ENCODE measurements around the gene CPHXL.

CPHXL gene

DNA sequence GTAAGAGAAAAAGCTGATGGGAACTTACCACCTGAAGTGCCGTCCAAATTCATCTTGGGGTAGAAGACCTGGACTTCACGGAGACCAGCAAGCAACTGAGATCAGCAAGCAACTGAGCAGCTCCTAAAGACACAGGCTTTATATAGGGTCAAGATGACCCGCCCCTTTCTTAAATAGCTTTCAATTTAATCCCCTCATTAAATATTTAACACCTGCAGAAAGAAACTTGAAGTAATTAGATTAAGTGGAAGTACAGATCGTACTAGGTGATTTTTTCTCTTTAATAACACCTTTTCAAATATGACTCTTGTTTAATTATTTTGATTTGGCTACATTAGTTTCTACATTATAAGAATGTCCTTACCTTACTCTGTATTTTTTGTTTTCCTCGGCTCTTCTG is at the start of gene CPHXL:
Gene CPHXL, minus strand, starts transcription at position 101 of the 400 bp plus-strand sequence. Its CDS starts 48 bp downstream, at position 53.
- no peak for DNase-seq (ENCODE audit: low read depth)

DNA sequence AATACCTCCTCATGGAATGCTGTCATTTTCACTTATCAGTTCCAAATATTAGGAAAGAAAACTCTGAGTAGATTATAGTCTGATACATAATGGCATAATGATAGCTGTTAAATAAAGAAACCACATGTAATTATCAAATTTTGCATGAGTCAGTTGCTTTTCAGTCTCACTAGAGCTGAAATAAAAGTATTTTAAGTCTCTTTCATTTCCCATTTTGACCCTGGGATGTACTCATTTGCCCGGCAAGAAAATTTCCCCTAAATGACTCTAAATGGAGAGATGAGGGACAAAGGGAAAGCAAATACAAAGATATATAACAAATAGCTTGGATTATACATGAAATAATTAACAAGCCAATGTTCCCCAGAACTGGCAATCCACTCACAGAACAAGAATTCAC is 47.9 kb upstream of the CPHXL start:
- no peak for DNase-seq (ENCODE audit: low read depth)

DNA sequence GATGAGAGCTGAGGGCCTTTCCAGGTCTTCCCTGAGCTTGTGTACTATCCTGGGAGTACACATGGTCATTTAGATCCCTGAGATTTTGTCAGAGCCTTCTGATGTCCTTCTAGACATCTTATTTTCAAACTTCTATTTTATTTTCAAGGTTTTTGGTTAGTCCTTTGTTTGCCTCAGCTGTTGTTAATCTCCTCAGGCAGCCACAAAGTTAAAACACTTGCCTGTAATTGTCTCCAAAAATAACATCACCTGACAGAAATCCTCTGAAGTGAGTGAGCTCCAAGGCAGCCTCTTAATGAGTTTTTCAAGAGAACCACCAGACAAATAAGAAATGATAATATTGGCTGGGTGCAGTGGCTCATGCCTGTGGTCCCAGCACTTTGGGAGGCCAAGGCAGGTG is 43.8 kb upstream of the CPHXL start:
- DNase-seq (ENCODE audit: low read depth): no peak

DNA sequence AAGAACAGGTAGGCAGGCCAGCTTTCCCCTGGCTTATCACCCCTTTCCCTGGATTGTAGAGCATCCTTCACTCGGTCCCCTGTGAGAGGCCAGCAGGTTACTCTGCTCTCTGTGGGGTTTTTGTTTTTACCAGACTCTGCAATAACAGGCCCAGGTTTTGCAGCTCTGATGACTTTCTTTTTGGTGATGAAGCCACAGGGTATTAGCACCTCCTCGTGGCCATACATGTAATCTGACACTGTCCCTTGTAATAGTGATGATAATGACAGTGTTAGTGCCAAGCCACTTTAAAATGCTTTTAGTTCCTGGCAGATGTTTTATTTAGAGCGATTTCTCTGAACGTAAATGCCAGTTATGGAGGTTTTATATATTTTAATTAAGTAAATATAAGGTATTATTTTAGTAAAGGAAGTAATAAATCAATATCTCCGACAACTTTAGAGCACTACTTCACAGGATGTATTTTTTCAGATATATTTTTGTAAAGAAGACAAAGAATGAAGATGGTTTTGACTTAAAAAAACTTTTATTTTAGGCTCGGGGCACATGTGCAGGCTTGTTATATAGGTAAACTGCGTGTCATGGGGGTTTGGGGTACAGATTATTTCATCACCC is 38.0 kb upstream of the CPHXL start:
- peak; percentile 73 for DNase-seq (ENCODE audit: low read depth)

DNA sequence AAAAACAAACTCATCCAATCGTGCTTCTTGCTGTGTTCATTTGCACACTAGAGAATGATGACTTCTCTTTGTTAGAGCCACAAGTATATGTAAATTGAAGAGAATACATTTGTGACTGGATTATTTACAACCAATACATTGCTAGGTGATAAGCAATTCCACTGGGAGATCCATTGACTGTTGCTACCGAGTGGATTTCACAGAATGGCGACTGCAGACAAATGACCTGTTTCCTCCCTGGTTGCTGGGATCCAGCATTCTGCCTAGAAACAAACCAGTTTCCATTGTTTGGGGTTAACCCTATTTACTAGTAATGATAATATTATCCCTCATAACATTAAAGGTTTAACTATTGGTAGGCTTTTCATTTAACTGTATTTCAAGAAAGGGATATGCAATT is 36.9 kb upstream of the CPHXL start:
- no peak for DNase-seq (ENCODE audit: low read depth)

DNA sequence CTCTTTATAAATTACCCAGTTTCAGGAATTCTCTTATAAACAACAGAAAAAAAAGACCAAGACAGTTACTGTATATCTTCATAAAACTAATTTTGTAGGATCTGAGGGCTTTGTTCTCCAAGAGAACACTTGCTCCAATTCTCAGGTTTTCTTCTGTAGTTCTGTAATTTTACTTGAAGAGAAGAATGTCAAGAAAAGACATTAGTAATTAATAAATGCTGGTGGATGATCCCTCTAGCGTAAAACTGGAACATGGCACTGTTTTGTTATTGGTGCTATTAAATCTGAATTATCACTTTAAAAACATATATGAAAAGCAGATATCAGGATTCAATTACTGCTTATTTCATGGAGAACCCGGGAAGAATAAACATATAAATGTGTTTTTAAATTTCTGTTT is 36.5 kb upstream of the CPHXL start:
- no peak for DNase-seq (ENCODE audit: low read depth)

DNA sequence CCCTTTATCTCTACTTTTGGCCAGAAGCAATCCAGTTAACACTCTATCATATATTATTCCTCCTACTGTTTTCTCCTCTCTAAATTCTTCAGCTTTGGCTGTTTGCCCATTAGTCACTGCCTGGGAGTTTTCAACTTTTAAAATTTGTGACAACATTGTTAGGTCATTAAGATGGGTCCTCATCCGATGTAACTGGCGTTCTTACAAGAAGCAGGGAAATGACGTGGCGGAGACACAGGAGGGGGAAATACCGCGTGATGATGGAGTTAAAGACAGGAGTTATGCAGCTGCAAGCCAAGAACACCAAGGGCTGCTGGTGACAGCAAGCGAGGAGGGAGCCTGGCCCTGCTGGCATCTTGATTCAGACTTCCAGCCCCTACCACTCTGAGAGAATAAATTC is 34.8 kb upstream of the CPHXL start:
- peak; percentile 32 for DNase-seq (ENCODE audit: low read depth)

DNA sequence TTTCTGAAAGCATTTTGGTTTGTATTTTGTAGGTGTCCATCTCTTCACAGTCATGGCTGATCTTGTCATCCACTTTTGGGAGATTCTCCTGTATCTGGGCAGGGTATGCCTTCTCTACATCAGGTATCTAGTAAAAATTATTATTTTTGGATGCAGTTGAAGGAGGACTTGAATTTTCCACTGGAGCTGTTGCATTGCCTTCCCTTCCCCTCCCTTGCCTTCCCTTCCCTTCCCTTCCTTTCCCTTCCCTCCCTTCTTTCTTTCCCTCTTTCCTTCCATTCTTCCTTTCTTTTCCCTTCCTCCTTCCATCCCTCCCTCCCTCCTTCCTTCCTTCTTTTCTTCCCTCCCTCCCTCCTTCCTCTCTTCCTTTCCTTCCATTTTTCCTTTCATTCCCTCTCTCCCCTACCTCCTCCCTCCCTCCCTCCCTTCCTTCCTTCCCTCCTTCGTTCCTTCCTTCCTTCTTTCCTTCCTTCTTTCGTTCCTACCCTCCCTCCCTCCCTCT is 33.8 kb upstream of the CPHXL start:
- DNase-seq (ENCODE audit: low read depth): no peak

DNA sequence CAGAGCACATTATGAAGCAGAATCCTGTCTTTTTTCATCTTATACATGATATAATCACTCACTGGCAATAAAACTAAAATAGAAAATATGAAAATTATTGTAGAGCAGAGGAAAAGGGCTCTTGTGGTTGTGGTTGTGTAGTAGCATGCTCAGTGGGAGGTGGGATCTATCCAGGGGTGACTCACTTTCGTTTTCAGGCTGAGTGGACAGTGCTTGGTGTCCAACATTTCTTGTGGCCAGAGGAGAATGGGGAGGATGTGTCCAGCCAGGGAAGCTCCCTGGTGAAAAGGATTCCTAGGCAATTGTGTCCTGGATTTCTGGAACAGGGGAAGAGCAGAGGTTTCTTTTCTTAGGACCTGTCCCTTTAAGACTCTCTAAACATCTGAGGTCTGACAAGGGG is 31.9 kb upstream of the CPHXL start:
- peak; percentile 61 for DNase-seq (ENCODE audit: low read depth)

DNA sequence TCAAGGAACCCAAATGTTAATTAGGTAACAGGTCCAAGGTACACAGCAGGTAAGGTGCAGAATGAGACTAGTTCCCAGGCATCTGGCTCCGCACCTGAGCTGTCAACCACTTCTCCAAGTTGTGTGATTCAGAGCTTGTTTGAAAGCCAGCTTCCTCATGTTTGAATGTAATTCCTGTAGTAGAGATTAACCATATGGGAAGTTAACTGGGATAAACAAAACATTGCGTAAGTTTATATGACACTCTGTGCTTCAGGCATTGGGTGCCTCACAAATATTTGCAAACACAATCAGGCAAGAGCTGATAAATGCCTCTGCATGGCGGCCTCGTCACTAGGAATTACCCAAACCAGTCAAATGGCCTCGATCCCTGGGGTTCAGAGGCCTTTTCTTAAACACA is 27.9 kb upstream of the CPHXL start:
- DNase-seq (ENCODE audit: low read depth): peak; percentile 18

DNA sequence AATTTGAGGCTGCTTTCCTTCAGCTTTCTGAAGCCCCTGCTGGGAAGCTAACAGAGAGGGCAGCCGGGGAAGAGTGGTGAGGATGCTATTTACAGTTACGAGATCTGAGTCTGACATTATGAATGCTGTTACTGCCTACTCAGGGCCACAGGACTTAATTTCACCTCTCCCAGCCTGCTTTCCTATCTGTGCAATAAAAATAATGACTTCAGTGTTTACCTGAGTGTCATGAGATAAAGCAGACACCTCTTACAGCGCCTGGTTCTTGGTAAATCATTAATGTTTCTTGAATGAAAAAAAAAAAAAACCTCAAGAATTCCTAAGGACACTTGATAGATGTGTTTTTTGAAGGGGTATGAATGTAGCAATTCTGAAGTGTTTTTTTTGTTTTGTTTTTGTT is 24.2 kb upstream of the CPHXL start:
- no peak for DNase-seq (ENCODE audit: low read depth)

DNA sequence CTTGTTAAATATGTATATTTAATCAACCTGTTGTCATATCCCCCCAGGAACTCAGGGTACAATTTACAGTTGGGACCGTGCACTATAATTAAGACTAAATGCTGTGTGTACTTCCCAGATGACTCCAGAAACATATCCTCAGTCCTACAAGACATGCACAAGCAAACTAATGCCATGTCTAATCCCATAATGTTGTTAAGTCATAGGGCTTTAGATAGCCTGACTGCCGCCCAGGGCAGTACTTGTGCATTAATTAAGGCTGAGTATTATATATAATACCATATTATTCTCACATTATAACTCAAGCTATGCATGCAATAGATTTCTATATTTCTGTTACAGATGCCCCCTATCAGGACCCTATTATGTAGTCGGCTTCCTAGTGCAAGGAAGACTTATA is 20.1 kb upstream of the CPHXL start:
- DNase-seq (ENCODE audit: low read depth): no peak

DNA sequence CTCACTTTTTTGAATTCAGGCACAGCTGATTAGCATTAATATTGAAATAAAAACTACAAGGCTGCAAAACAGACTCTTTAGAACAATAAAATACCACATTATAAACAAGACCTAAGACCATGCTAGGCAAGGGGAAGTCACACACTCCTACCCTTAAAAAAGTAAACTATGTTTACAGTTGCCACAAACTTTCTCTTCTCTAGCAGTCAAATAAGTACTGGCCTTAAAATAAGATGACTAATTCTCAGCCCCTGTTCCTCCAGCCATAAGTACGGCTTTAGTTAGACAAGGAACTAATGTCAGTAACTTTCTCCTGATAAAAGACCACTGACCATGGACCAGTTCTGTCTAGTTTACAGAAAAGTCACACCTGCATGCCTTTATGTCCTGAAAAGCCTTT is 19.5 kb upstream of the CPHXL start:
- DNase-seq (ENCODE audit: low read depth): no peak

DNA sequence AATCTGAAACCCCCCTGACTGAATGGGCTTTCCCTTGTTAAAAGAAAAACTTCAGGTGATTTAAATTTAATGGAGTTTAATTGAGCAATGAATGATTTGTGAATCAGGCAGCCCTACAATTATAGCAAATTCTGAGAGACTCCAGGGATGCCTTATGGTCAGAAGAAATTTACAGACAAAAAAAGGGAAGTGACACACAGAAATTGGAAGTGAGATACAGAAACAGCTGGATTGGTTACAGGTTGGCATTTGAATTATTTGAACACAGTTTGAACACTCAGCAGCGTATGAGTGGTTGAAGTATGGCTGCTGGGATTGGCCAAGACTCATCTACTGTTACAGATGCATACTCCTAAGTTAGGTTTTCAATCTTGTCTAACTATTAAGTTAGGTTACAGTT is 19.0 kb upstream of the CPHXL start:
- no peak for DNase-seq (ENCODE audit: low read depth)

DNA sequence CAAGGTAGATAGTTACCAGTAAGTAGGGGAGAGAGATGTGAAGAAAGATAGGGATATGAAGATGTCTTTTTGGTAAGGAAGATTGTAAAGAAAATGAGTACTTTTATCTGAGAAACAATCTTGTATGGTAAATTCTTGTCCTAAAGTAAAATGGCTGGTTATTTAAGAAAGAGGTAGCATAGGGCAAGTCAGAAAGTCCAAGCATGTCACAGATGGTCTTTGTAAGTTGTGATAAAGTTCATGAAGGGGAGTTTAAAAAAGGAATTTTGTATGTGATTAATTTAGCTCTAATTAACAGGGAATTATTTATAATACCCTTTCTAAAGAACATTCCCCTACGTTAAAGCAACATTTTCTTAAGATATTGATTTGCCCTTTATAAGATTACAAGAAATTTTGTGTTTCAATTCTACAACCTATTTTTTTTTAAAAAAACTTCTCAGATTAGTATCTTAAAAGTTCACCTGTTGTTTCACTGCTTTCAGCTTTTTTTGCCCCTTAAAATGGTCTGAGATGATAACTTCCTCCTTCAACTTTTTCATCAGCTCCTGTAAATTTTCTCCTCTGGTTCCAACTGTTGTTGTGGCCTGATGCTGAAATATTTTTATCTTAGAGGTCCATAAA is 16.2 kb upstream of the CPHXL start:
- no peak for DNase-seq (ENCODE audit: low read depth)

DNA sequence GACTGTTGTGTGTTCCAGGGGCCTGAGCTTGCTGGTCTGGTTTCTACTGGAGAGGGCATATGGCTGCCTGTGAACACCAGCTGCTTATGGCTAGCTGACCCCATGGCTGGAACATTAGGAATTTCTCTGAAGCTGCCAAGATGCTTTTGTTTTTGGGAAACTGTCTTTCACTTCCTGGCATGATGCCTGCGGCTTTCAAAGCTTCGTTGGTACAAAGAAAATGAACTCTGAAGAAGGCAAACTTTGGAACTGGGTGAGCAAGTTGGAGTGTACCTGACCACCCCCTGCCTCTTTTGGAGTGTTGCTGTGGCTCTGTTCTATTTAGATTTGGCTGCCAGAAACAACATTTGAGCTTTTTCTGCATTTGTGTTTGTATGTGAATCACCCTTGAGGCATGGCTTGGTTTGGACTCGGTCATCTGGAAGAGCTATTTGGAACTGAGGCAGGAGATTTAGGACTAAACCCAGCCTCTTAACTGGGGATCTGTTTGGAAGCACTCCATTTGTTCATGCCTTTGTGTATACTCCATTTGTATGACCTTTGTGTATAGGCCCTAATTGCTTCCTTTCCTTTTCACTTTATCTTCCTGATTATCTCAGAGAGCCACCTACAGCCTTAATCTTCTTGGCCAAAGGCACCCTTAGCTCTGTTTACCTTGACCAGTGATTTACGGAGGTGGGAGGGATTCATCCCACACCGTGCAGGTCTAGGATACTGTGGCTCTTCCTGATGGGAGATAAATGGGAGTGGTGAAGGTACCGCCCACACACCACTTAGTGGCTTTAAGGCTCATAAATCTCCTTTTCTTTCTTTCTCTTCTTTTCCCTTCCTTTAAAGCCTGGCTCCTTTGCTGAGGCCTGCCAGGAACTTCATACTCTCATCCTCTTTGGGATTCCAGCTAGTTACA is 7.3 kb upstream of the CPHXL start:
- peak; percentile 76 for DNase-seq (ENCODE audit: low read depth)

DNA sequence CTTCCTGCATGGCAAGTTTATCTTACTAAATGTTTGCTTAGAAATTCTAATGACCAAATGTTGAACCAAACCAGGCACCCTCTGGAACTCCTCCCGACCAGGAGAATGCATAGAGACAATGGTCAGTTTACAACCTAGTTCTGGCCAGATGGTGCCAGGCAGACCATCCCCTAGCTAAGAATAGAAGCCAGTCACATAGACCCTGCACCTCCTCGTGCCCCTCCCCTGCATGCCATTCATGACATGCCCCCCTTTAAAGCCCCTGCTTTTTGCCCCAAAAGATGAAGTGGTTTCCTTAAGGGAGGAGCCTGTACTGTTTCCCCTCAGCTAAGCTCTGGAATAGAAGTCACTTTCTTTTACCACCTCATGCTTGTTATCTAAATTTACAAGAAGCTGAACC is 6.6 kb upstream of the CPHXL start:
- no peak for DNase-seq (ENCODE audit: low read depth)

DNA sequence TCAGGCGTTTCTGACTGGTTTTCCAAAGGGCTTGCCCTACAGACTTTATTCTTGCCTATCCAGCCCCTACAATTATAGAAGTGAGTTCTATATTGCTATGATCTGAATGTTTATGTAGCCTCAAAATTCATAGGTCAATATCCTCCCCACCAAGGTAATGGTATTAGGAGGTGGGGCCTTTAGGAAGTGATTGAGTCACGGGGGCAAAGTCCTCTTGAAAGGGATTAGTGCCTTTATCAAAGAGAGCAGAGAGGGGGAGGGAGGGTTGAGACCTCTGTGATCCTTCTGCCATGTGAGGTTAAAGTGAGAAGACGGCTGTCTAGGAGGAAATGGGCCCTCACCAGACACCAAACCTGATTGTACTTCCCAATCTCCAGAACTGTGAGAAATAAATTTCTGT is 931 bp upstream of the CPHXL start:
- no peak for DNase-seq (ENCODE audit: low read depth)

DNA sequence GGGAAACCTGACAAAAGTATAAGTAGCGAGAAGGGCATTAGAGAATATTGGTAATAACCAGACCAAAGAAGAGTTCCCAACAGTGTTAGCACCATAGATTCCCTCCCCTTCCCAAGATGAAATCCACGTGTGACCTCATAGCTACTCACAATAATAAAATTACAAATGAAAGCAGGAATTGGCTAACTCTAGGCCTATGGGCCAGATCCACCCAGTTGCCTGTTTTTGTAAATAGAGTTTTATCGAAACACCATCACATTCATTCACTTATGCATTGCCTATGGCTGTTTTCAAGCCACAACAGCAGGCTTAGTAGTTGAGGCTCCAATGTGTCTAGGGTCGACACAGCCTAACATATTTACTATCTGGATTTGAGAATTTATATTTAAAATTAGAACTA is 7.8 kb downstream of the CPHXL start:
- no peak for DNase-seq (ENCODE audit: low read depth)

DNA sequence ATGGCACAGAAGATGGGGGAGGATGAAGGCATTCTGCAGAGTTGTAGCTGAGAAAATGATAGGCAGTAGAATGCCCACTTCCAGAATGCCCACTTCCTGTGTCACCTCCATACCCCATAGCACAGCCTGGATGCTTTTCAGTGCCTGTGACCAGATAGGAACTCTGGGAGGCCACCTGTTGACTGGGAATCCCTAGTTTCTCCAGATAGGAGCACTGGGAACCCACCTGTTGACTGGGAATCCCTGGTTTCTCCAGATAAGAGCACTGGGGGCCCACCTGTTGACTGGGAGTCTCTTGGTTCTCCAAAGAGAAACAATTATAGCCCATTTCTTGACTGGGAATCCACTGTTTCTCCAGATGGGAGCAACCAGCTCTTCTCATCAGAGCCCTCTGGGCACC is 11.6 kb downstream of the CPHXL start:
- DNase-seq (ENCODE audit: low read depth): no peak

DNA sequence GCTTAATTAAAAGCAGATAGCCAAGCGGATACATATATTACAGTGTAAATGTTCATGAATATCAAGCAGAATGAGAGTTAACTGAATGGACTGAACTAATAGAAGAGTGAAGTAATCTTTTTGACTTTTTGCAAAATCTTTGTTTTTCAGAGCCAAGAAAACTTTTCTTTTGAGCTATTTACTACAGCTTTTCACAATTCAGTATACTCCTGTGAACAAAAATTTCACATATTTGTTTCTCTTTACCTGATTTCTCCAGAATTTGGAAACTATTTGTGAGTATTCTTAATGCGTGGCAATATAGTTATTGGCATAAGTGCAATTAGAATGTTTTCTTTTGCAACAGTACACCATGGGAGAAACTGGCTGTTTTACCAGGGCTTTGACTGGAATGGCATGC is 15.9 kb downstream of the CPHXL start:
- DNase-seq (ENCODE audit: low read depth): no peak

DNA sequence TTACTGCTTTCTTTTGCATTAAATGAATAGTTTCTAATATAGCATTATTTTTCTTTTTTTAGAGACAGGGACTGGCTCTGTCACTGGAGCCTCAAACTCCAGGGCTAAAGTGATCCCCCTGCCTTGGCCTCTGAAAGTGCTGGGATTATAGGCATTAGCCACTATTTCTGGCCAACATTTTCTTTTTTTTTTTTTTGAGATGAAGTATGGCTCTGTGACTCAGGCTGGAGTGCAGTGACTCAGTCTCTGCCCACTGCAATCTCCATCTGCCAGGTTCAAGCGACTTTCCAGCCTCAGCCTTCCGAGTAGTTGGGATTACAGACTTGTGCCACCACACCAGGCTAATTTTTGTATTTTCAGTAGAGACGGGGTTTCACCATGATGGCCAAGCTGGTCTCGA is 23.0 kb downstream of the CPHXL start:
- peak; percentile 15 for DNase-seq (ENCODE audit: low read depth)

DNA sequence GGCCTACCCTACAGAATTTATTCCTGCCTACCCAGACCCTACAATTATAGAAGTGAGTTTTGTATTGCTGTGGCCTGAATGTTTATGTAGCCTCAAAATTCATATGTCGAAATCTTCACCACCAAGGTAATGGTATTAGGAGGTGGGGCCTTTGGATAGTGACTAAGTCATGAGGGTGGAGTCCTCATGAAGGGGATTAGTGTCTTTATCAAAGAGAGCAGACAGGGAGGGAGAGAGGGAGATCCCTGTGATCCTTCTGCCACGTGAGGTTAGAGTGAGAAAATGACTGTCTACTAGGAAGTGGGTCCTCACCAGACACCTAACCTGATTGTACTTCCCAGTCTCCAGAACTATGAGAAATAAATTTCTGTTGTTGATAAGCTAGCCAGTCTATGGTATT is 24.0 kb downstream of the CPHXL start:
- no peak for DNase-seq (ENCODE audit: low read depth)

Measured in EH (cell line).